ENCODE data around the gene ERG28. TPM values are rescaled to one million over a fixed set of nuclear protein-coding genes. Genes with fewer than 3 reads are reported as not detected.
A peak's percentile ranks its signal among the peaks of the same experiment; 100 is the strongest.

The ERG28 gene
- total RNA-seq, 2 donors from 2014 or later: 19.4 to 21.2 TPM

GRCh38 chr14:75649337-75649736, 11.3 kb downstream of the ERG28 start:
- Mint-ChIP-seq H3K36me3 (ENCODE audit: low read depth) (peaks cover 93% of the 10 kb centered on the region), H3K27me3 (no peaks in the 10 kb centered on the region), H3K4me1 (no peaks in the 10 kb centered on the region), H3K27ac (no peak overlapping the region), H3K9me3 (no peaks in the 10 kb centered on the region), H3K4me3 (no peak overlapping the region)
- ATAC-seq (replicated peaks): no peak

DNA sequence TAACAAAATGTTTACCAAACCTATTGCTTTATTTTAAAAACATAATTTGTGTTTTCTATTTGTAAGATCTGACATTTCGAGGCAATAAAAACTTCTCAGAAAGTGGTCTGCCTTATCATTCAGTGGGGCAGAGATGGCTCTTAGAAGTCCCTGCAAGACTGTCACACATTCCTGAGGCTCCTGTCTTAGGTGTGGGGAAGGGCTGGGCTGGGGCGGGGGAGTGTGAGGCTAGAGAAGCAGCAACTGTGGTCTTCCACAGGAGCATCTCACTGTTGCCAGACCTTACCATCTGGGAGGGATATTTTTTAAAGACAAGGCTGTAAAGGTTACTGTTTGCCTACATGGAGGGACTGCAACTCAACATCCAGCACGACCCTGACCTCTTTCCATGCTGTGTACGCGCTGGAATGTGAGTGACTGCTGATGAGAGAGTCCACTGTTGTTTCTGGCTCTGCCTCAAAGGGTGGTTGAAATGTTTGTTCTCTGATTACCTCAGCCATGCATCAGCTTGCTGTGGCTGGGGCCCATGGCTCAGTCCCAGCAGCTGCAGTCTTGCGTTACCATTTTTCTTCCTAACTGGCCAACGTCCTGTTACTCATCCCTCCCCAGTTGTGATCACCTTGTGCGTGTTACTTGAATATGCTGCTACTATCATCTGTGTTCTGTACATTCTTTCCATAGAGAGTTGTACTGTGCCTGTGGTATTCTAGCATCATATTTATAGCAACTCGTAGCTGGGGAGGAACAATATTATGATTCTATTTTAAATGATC, 12.4 kb downstream of the ERG28 start:
- Mint-ChIP-seq H3K27ac (peak overlapping the region; percentile 63), H3K36me3 (ENCODE audit: low read depth) (peaks cover 89% of the 10 kb centered on the region), H3K27me3 (no peaks in the 10 kb centered on the region), H3K9me3 (no peaks in the 10 kb centered on the region), H3K4me3 (no peak overlapping the region), H3K4me1 (no peaks in the 10 kb centered on the region)
- ATAC-seq (replicated peaks): no peak

GRCh38 chr14:75647640-75648039, 13.0 kb downstream of the ERG28 start:
- Mint-ChIP-seq H3K27ac (no peak overlapping the region), H3K27me3 (no peaks in the 10 kb centered on the region), H3K4me3 (no peak overlapping the region), H3K36me3 (ENCODE audit: low read depth) (peaks cover 84% of the 10 kb centered on the region), H3K9me3 (no peaks in the 10 kb centered on the region), H3K4me1 (no peaks in the 10 kb centered on the region)
- ATAC-seq (replicated peaks): no peak

- H3K27ac Mint-ChIP-seq: no peak overlapping the region
- H3K36me3 Mint-ChIP-seq (ENCODE audit: low read depth): peaks cover 80% of the 10 kb centered on the region
- H3K4me1 Mint-ChIP-seq: no peaks in the 10 kb centered on the region
- no peak overlapping the region for H3K4me3 Mint-ChIP-seq
- H3K9me3 Mint-ChIP-seq: no peaks in the 10 kb centered on the region
- no peak for ATAC-seq (replicated peaks)
- no peaks in the 10 kb centered on the region for H3K27me3 Mint-ChIP-seq
Observed at GRCh38 chr14:75646762-75647161, 13.9 kb downstream of the ERG28 start.

GRCh38 chr14:75645056-75645455, 15.6 kb downstream of the ERG28 start:
- H3K4me3 Mint-ChIP-seq: no peak overlapping the region
- H3K27ac Mint-ChIP-seq: no peak overlapping the region
- no peaks in the 10 kb centered on the region for H3K9me3 Mint-ChIP-seq
- no peak for ATAC-seq (replicated peaks)
- H3K36me3 Mint-ChIP-seq (ENCODE audit: low read depth): peaks cover 75% of the 10 kb centered on the region
- H3K4me1 Mint-ChIP-seq: no peaks in the 10 kb centered on the region
- H3K27me3 Mint-ChIP-seq: no peaks in the 10 kb centered on the region

DNA sequence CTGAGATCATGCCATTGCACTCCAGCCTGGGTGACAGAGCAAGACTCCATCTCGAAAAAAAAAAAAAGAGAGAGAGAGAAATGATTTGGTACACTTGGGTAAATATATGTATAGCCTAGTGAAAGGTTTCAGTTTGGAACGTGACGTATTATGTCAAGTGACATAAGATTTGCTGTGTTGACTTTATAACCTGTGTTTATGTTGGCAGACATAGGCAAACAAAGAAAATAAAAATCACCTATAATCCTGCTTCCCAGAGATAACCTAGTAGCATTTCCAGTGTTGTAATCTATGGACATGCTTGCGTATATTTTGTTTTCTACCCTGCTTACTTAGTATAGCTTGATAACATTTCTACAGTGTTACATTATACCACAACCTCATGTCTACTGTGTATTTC, 16.7 kb downstream of the ERG28 start:
- Mint-ChIP-seq H3K9me3 (no peaks in the 10 kb centered on the region), H3K27ac (no peak overlapping the region), H3K4me3 (no peak overlapping the region), H3K36me3 (ENCODE audit: low read depth) (peaks cover 64% of the 10 kb centered on the region), H3K4me1 (no peaks in the 10 kb centered on the region), H3K27me3 (no peaks in the 10 kb centered on the region)
- no peak for ATAC-seq (replicated peaks)

GRCh38 chr14:75640876-75641275, 19.8 kb downstream of the ERG28 start:
- no peaks in the 10 kb centered on the region for H3K4me1 Mint-ChIP-seq
- H3K36me3 Mint-ChIP-seq (ENCODE audit: low read depth): peaks cover 37% of the 10 kb centered on the region
- peak overlapping the region; percentile 21 for H3K27ac Mint-ChIP-seq
- H3K27me3 Mint-ChIP-seq: no peaks in the 10 kb centered on the region
- H3K9me3 Mint-ChIP-seq: no peaks in the 10 kb centered on the region
- no peak overlapping the region for H3K4me3 Mint-ChIP-seq
- no peak for ATAC-seq (replicated peaks)

DNA sequence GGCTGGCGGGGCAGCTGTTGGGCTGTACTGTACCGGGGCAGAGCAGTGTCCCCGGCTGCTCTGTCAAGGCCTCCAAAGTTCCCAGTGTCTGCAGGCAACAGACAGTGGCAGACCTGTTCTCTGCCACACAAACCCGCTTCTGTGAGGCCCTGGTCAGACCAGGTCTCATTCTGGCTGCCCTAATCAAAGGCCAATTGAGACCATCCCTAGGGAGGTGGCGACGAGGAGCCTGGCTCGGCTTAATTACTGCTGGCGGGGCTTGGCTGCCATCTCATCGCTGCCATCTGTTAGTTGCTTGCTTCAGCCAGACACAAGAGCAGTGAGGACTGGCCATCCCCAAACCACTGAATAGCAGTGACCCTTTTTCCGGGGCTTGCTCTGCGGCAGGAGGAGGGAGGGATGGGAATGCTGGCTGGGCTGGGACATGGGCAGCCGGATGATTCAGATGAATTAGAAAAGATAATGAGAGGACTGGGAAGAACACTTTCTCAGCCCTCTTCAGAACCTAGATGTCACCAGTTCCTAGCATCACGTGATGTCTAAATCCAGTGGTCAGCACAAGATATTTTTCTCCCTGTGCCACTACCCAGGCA, 24.5 kb downstream of the ERG28 start:
- no peaks in the 10 kb centered on the region for H3K9me3 Mint-ChIP-seq
- no peak overlapping the region for H3K4me3 Mint-ChIP-seq
- H3K36me3 Mint-ChIP-seq (ENCODE audit: low read depth): peaks cover 22% of the 10 kb centered on the region

GRCh38 chr14:75634848-75635247, 25.8 kb downstream of the ERG28 start:
- no peaks in the 10 kb centered on the region for H3K9me3 Mint-ChIP-seq
- ATAC-seq (replicated peaks): no peak
- peaks cover 16% of the 10 kb centered on the region for H3K36me3 Mint-ChIP-seq (ENCODE audit: low read depth)
- H3K4me3 Mint-ChIP-seq: no peak overlapping the region
- H3K27me3 Mint-ChIP-seq: no peaks in the 10 kb centered on the region
- no peak overlapping the region for H3K27ac Mint-ChIP-seq
- H3K4me1 Mint-ChIP-seq: no peaks in the 10 kb centered on the region

More for the DNA sequence above, 24.5 kb downstream of the ERG28 start:
- ATAC-seq (replicated peaks): no peak
- Mint-ChIP-seq H3K27ac (no peak overlapping the region), H3K4me1 (no peaks in the 10 kb centered on the region), H3K27me3 (no peaks in the 10 kb centered on the region)

DNA sequence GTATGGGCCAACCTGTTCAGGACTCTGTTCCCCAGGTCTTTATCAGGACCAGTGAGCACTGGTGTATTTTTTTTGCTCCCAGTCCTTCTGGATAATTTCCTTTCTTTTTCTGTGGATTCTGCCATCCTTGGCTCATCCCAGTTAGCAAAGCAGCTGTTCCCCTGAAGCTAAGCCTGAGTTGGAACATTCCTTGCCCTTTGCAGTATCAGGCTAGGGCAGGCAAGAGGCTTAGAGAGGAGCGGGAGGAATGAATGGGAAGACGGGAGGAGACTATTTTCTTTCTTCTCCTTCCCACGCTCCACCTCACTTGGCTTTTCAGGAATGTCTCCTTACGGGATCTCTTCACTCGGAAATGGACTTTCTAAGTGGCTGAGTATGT, 29.2 kb downstream of the ERG28 start:
- Mint-ChIP-seq H3K27me3 (no peaks in the 10 kb centered on the region), H3K9me3 (no peaks in the 10 kb centered on the region), H3K4me3 (no peak overlapping the region), H3K27ac (no peak overlapping the region), H3K4me1 (no peaks in the 10 kb centered on the region), H3K36me3 (ENCODE audit: low read depth) (peaks cover 17% of the 10 kb centered on the region)
- no peak for ATAC-seq (replicated peaks)

DNA sequence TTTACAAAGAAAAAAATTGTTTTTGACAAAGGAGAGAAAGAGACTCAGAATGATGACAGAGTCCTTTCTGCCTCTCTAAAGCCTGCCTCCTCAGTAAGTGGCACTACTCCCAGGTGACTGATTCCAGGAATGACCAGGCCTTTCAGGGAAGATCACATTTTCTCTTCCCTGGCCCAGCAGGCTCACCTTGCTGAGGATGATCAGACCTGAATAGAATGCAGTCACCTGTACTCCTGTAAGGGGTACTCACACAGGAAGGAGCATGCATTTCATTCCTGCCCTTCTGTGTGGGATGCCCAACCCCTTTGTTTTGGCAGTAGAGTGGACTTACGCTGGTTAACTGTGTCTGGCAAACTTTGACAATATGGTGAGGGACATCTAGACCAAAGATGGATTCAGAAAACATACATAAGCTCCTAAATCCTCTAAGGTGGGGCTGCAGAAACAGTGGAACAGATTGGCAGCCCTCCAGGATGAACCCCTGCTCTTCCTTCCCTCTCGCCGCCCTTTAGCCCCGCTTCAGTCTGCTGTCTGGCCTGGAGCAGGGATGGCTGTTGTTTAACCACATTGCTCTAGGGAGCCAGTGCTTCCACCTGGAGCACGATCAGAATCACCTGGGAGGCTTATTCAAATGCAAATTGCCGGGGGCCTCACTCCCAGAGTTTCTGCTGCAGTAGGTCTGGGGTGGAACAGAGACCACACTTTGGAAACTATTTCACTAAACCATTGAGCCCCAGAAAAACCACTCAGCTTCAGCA, 29.8 kb downstream of the ERG28 start:
- Mint-ChIP-seq H3K4me1 (no peaks in the 10 kb centered on the region), H3K36me3 (ENCODE audit: low read depth) (peaks cover 17% of the 10 kb centered on the region), H3K4me3 (no peak overlapping the region), H3K9me3 (no peaks in the 10 kb centered on the region), H3K27me3 (no peaks in the 10 kb centered on the region), H3K27ac (no peak overlapping the region)
- ATAC-seq (replicated peaks): no peak

GRCh38 chr14:75628816-75629215, 31.9 kb downstream of the ERG28 start:
- no peak for ATAC-seq (replicated peaks)

DNA sequence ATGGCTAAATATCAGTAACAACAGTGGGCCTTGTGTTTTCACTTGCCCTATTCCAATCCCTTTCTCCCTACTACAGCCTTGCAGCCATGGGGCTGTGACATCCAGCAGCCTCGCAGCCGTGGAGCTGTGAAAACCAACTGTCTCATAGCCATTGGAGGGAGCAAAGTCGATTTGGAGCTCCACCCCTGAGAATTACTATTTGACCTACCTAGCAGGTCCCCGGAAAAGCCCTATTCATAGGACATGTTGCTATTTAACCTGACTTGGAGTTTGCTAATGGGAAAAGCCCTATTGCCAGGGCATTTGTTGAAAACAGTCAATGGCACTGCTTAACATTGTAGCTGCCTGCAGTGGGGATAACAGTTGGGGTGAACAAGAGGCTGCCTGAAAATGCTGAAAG, 33.3 kb downstream of the ERG28 start:
- no peak overlapping the region for H3K27ac Mint-ChIP-seq
- no peaks in the 10 kb centered on the region for H3K9me3 Mint-ChIP-seq
- H3K36me3 Mint-ChIP-seq (ENCODE audit: low read depth): peaks cover 17% of the 10 kb centered on the region
- no peak overlapping the region for H3K4me3 Mint-ChIP-seq
- no peaks in the 10 kb centered on the region for H3K27me3 Mint-ChIP-seq
- H3K4me1 Mint-ChIP-seq: no peaks in the 10 kb centered on the region
- no peak for ATAC-seq (replicated peaks)

More at GRCh38 chr14:75628816-75629215, 31.9 kb downstream of the ERG28 start:
- no peak overlapping the region for H3K27ac Mint-ChIP-seq
- H3K4me3 Mint-ChIP-seq: no peak overlapping the region
- H3K9me3 Mint-ChIP-seq: no peaks in the 10 kb centered on the region
- no peaks in the 10 kb centered on the region for H3K4me1 Mint-ChIP-seq
- peaks cover 17% of the 10 kb centered on the region for H3K36me3 Mint-ChIP-seq (ENCODE audit: low read depth)
- H3K27me3 Mint-ChIP-seq: no peaks in the 10 kb centered on the region

DNA sequence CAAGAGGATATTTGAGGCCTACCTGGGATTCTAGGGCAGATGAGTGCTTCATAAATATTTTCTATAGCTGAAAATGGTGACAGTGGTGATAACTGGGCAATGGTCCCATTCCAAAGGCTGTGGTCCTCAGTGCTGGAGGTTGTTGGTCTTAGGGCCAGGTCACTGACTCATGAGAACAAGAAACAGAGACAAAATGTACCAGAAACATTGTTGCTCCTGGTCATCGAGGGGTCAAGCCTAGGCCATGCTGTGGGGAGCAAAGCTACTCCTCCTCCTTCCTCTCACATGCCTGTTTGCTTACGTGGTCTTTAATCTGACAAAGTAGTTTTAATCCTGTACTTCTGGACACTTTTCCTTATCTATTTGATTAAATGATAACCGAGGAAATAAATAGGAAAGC, 33.8 kb downstream of the ERG28 start:
- Mint-ChIP-seq H3K27me3 (no peaks in the 10 kb centered on the region), H3K27ac (no peak overlapping the region), H3K4me3 (no peak overlapping the region), H3K36me3 (ENCODE audit: low read depth) (peaks cover 17% of the 10 kb centered on the region), H3K9me3 (no peaks in the 10 kb centered on the region), H3K4me1 (no peaks in the 10 kb centered on the region)
- no peak for ATAC-seq (replicated peaks)

GRCh38 chr14:75626396-75626795, 34.3 kb downstream of the ERG28 start:
- peaks cover 17% of the 10 kb centered on the region for H3K36me3 Mint-ChIP-seq (ENCODE audit: low read depth)
- H3K9me3 Mint-ChIP-seq: no peaks in the 10 kb centered on the region
- no peaks in the 10 kb centered on the region for H3K4me1 Mint-ChIP-seq
- ATAC-seq (replicated peaks): no peak
- no peak overlapping the region for H3K4me3 Mint-ChIP-seq
- H3K27me3 Mint-ChIP-seq: no peaks in the 10 kb centered on the region
- H3K27ac Mint-ChIP-seq: no peak overlapping the region

Measured in activated T-helper 17 cell treated with anti-CD3 and anti-CD28 coated beads, Interleukin-2, amount 50 U/mL, for 72 hours (primary cell).